D721Med (cell line): Measurements from ENCODE around the gene STAB1.
A peak's percentile ranks its signal among the peaks of the same experiment; 100 is the strongest.

Experiments used
- DNase-seq: peaks from one replicate; pipeline ENCODE4 v3.0.0; 2011; ENCODE audit warnings: low spot score; ENCODE audit not compliant: insufficient read length
- FAIRE-seq: peaks from 2 replicates; lab custom pipeline; 2011; peaks lifted over from hg19 to GRCh38; lab: Jason Lieb, UNC
- CTCF ChIP-seq: IDR thresholded peaks from 2 replicates; pipeline ENCODE4 v1.5.1; 2012; ENCODE audit warnings: mild to moderate bottlenecking, control low read depth; ENCODE audit not compliant: insufficient read depth; ENCODE audit errors: missing control alignments

Gene STAB1

DNA sequence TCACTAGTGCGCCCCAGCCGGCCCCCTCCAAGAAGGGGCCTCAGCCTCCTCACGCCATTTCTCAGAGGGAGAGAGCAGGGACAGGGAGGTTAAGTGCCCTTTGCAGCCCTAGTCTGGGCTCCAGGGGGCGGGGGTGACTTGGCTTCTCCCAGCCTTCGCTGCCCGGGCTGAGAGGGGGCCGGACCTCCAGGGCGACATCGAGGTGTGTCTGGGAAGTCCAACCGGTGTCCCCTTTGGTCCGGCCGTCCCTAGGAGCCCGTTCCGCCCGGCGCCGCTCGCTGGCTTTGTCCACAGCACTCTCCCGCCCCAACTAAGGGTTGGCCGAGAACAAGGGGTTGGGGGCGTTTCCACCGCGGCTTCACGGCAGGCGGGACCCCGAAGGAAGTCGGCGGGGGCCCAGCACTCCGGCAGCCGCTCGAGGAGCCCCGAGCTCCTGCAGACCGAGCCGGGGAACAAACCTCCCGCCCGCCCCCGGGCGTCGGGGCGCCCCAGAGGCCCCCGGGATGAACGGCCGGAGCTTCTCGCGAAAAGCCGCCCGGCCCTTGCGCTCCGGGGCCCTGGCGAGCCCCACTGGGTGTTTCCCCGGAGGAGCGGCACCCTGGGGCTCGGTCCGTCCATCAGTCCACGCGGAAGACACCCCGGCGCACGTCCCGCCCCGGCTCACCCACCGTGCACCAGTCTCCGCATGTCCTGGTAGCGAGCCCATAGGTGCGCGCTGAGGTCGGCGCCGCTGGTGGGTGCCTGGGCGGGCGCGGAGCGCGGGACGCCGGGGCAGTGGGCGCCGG, 37.9 kb downstream of the STAB1 start:
- FAIRE-seq (no peak), DNase-seq (peak; percentile 41)
- no peak for TF ChIP-seq CTCF

DNA sequence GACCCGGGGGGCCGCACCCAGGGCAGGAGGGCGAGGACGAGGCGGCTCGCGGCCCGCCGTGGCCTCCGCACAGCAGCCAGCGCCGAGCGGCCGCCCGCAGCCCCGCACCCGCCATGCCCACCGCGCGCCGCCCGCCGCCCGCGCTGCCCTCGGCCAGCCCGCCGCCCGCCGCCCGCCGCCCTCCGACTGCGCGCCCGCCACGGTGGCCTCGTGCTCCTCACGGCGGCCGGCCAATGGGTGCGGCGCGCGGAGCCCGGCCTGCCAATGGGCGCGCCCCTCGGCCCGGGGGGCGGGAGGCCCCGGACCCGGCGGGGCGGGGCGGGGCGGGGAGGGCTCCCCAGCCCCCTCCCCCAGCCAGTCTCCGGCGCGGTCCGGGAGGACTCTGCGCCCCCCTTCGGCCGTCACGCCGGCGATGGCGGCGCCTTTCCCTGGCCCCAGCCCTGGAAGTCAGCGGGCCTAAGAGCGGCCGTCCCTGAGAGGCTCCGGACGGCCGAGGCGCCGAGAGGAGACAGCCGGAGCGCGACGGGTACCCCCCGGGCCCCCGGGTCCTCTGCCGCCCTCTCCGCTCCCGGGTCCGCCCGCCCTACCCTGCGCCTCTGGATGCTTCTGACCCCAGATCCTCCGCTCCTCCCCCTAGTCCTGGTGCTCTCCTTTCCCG, 38.6 kb downstream of the STAB1 start, which contains the start of gene NT5DC2:
Gene NT5DC2 (minus strand): TSS at position 235 of the 658 bp plus-strand sequence. CDS start 120 bp downstream, at position 115.
- DNase-seq, result peak; percentile 94
- TF ChIP-seq CTCF, result peak; percentile 21
- FAIRE-seq, result no peak

GRCh38 chr3:52534281-52535183, 39.4 kb downstream of the STAB1 start:
- FAIRE-seq (no peak), DNase-seq (peak; percentile 23)
- TF ChIP-seq CTCF, result no peak

GRCh38 chr3:52535411-52536111, 40.4 kb downstream of the STAB1 start:
- FAIRE-seq, result no peak
- TF ChIP-seq CTCF, result no peak
- DNase-seq, result no peak

DNA sequence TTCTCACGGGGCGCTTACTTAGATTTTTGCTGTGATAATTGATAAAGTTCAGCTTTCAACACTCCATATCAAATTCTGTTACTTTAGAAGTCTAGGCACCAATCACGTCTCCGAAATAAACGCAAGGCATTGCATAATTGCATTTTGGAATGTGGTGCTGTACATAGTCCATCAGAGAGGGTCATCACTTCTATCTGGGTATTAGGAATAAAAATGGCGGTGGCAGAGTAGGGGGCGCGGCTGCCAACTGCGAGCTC, 40.9 kb downstream of the STAB1 start:
- FAIRE-seq (no peak), DNase-seq (no peak)
- TF ChIP-seq CTCF, result no peak

GRCh38 chr3:52536369-52537164, 41.4 kb downstream of the STAB1 start, which contains the start of gene UQCC5:
TSS of gene UQCC5 (plus strand) at chr3:52536605. CDS start at chr3:52536756, 151 bp downstream.
- TF ChIP-seq CTCF, result no peak
- DNase-seq (peak; percentile 91), FAIRE-seq (no peak)
